ENCODE results near the gene MELTF. TPM values are rescaled to one million over a fixed set of nuclear protein-coding genes. Genes with fewer than 3 reads are reported as not detected.

The MELTF gene
- total RNA-seq, 4 donors from 2014 or later: 2.7 to 13.8 (median 4.3) TPM

DNA sequence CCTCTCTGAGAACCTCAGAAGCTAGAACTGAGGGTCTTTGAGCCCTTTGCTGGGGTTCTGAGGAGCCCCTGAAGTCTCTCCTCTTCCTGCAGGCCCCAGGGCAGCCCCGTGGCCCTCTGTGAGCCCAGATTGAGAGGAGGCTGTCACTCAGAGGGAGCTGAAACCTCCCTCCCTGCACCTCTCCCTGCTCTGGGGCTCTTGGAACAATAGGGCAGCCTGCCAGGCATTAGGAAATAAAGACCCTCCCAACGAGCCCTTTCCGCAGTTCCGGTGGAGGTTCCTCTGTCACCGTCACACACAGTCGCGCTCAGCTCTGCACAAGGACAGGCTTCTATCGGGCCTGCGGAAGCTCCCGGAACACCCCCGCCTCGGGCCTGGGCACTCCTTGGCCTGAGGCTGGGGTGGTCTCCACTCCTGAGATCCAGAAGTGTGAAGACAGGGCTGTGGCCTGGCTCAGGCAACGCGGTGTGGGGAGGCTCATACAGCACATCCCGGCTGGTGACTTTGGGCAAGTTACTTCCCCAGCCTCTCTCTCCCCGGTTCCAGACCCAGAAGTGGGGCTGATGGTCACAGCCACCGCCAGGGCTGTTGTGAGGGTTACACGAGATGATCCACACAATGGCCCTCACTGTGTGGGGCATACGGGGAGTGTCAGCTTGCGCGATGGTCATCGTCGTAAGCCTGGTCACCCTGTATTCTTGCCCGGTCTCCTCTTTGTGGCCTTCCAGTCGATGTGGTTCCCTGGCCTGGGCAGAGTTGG is 17.7 kb downstream of the MELTF start:
- TF ChIP-seq, protein P1, sequence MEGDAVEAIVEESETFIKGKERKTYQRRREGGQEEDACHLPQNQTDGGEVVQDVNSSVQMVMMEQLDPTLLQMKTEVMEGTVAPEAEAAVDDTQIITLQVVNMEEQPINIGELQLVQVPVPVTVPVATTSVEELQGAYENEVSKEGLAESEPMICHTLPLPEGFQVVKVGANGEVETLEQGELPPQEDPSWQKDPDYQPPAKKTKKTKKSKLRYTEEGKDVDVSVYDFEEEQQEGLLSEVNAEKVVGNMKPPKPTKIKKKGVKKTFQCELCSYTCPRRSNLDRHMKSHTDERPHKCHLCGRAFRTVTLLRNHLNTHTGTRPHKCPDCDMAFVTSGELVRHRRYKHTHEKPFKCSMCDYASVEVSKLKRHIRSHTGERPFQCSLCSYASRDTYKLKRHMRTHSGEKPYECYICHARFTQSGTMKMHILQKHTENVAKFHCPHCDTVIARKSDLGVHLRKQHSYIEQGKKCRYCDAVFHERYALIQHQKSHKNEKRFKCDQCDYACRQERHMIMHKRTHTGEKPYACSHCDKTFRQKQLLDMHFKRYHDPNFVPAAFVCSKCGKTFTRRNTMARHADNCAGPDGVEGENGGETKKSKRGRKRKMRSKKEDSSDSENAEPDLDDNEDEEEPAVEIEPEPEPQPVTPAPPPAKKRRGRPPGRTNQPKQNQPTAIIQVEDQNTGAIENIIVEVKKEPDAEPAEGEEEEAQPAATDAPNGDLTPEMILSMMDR (IDR thresholded peaks at IDR 0.05): no peak
- no peak for TF ChIP-seq POLR2A (IDR thresholded peaks at IDR 0.05)
- H3K4me3 ChIP-seq (replicated peaks in 1 of 3): no peak overlapping the region
- WGBS, 2 donors: 88 to 89% methylated on average over 15 to 19 of the region's 25 CpGs
- no peak overlapping the region for H3K27ac ChIP-seq
- intact Hi-C loops (cut with DNase I): no loop called here
- no peaks in the 10 kb centered on the region for H3K9me3 ChIP-seq
- H3K27me3 ChIP-seq: no peaks in the 10 kb centered on the region
- no peaks in the 10 kb centered on the region for H3K4me1 ChIP-seq
- peak in 1 of 2 donors; percentile 0 for DNase-seq
- H3K36me3 ChIP-seq: no peaks in the 10 kb centered on the region

DNA sequence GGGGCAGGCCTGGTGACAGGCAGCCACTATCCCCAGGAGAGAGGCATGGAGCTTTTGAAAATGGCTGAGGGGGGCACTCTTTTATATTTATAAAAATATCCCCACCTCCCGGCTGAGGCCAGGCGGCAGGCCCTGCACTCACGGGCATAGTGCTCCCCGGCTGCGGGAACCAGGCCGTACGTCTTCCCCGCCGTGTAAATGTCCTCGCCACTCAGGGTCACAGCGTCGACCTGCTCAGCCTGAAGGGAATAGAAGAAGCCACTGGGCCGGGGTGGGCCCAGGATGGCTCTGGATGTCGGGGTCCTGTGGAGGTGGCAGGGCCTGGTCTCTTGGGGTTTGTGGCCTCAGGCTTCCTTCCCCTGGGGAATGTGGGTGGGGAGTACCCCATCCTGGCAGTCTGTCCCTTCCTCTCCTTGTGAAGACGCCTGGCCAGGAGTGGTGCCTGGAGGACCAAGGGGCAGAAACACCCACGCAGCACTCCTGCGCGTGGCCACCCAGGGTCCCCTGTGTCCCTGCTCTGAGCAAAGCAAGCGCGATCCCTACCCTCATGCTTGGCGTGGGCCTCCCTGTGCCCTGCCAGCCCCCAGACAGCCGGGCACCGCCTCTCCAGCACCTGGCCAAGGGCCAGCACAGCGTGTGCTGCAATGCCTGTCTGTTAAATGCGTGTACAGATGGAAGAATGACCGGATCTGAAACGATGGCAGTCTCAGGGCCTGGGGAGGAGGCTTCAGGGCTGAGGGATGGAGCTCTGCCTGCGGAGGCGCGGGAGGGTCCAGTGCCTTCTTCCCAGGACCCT is 18.9 kb downstream of the MELTF start:
- no peaks in the 10 kb centered on the region for H3K4me1 ChIP-seq
- H3K4me3 ChIP-seq (replicated peaks in 1 of 3): no peak overlapping the region
- no peak for DNase-seq
- no peaks in the 10 kb centered on the region for H3K36me3 ChIP-seq
- intact Hi-C loops (cut with DNase I): no loop called here
- TF ChIP-seq, protein P1 (IDR thresholded peaks at IDR 0.05): no peak
- no peak for TF ChIP-seq POLR2A (IDR thresholded peaks at IDR 0.05)
- no peaks in the 10 kb centered on the region for H3K9me3 ChIP-seq
- WGBS, 2 donors: 61 to 73% methylated on average over 9 to 23 of the region's 30 CpGs
- no peak overlapping the region for H3K27ac ChIP-seq
- no peaks in the 10 kb centered on the region for H3K27me3 ChIP-seq

DNA sequence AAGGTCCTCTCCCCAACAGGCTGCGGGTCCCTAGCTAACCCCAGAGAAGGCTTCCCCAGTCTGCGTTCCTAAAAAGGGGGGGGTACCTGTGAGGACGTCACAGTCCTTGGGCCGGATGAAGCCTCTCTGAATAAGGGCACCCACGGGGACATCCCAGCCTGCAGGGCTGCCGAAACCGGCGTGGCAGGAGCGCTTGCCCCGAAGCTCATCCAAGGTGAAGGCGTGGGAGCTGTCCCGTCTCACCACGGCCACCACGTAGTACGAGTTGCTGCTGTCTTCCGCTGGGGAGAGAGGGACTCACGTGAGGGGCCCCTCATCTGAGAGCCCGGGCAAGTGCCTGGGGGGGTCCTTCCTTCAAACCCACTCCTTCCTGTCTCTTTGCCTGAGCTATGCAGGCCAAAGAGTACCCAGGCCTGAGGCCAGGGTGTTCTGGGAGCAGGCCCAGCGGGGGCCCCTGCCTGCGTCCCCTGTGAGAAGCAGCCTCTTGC is 20.0 kb downstream of the MELTF start:
- intact Hi-C loops (cut with DNase I): loop anchor here (10.0 kb wide), 2 partner anchors 175 to 495 kb away; no protein-coding TSS in a partner anchor
- no peak overlapping the region for H3K27ac ChIP-seq
- 89 to 92% methylated on average over 11 to 20 of the region's 20 CpGs for WGBS, 2 donors

DNA sequence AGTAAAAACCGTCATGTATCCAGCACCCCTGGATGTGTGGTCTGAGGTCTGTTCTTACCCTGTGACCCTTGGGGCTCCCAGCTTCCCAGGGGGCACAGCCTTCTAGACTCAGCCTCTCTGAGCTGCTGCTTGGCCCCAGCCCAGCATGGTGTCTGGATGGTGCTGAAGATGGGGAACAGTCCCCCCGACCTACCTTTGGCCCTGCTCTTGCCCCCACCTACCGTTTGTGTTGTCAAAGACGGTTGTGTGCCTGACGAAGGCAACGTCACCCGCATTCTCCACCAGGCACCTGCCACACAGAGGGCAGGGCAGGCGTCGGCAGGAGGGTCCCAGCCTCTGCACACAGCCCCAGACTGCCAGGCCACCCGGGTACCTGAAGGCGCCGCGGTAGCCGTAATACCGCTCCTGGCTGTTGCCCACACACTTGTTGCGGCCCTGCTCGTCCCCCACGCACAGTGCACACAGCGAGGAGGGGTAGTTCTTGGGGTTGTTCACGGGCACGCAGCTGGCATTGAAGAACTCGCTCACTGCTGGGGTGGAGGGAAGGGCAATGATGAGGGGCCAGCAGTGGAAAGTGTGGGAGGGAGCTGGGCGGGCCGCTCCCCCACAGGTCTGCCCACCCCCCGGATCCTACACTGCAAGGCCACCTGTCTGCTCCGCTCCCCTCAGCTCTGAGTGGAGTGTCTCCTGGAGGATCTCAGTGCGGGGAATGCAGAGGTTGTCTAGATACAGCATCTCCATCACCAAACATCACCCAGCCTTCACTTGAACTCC is 21.0 kb downstream of the MELTF start:
- no peak for DNase-seq
- Histone ChIP-seq H3K36me3 (no peaks in the 10 kb centered on the region), H3K9me3 (no peaks in the 10 kb centered on the region), H3K4me1 (peaks cover 4 to 7% of the 10 kb centered on the region in 2 donors), H3K27me3 (no peaks in the 10 kb centered on the region), H3K27ac (no peak overlapping the region), H3K4me3 (replicated peaks in 1 of 3) (no peak overlapping the region)
- intact Hi-C loops (cut with DNase I): loop anchor here (10.0 kb wide), 2 partner anchors 176 to 496 kb away; no protein-coding TSS in a partner anchor
- 92 to 93% methylated on average over 26 to 27 of the region's 27 CpGs for WGBS, 2 donors
- TF ChIP-seq, protein P1 (IDR thresholded peaks at IDR 0.05): no peak
- no peak for TF ChIP-seq POLR2A (IDR thresholded peaks at IDR 0.05)

More for the DNA sequence above, 20.0 kb downstream of the MELTF start:
- Histone ChIP-seq H3K9me3 (no peaks in the 10 kb centered on the region), H3K4me1 (no peaks in the 10 kb centered on the region), H3K4me3 (replicated peaks in 1 of 3) (no peak overlapping the region), H3K36me3 (no peaks in the 10 kb centered on the region), H3K27me3 (no peaks in the 10 kb centered on the region)
- DNase-seq: no peak
- no peak for TF ChIP-seq POLR2A (IDR thresholded peaks at IDR 0.05)
- TF ChIP-seq, protein P1 (IDR thresholded peaks at IDR 0.05): no peak
